GM18520 (cell line): Measurements from ENCODE around the gene APC2.

ENCODE experiments used
- ATAC-seq: cut with Tn5 transposase; IDR thresholded peaks from one replicate; pipeline ENCODE4 v1.9.1; 2021; ENCODE audit not compliant: unreplicated experiment

The APC2 gene, protein sequence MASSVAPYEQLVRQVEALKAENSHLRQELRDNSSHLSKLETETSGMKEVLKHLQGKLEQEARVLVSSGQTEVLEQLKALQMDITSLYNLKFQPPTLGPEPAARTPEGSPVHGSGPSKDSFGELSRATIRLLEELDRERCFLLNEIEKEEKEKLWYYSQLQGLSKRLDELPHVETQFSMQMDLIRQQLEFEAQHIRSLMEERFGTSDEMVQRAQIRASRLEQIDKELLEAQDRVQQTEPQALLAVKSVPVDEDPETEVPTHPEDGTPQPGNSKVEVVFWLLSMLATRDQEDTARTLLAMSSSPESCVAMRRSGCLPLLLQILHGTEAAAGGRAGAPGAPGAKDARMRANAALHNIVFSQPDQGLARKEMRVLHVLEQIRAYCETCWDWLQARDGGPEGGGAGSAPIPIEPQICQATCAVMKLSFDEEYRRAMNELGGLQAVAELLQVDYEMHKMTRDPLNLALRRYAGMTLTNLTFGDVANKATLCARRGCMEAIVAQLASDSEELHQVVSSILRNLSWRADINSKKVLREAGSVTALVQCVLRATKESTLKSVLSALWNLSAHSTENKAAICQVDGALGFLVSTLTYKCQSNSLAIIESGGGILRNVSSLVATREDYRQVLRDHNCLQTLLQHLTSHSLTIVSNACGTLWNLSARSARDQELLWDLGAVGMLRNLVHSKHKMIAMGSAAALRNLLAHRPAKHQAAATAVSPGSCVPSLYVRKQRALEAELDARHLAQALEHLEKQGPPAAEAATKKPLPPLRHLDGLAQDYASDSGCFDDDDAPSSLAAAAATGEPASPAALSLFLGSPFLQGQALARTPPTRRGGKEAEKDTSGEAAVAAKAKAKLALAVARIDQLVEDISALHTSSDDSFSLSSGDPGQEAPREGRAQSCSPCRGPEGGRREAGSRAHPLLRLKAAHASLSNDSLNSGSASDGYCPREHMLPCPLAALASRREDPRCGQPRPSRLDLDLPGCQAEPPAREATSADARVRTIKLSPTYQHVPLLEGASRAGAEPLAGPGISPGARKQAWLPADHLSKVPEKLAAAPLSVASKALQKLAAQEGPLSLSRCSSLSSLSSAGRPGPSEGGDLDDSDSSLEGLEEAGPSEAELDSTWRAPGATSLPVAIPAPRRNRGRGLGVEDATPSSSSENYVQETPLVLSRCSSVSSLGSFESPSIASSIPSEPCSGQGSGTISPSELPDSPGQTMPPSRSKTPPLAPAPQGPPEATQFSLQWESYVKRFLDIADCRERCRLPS (N-terminal part only)

DNA sequence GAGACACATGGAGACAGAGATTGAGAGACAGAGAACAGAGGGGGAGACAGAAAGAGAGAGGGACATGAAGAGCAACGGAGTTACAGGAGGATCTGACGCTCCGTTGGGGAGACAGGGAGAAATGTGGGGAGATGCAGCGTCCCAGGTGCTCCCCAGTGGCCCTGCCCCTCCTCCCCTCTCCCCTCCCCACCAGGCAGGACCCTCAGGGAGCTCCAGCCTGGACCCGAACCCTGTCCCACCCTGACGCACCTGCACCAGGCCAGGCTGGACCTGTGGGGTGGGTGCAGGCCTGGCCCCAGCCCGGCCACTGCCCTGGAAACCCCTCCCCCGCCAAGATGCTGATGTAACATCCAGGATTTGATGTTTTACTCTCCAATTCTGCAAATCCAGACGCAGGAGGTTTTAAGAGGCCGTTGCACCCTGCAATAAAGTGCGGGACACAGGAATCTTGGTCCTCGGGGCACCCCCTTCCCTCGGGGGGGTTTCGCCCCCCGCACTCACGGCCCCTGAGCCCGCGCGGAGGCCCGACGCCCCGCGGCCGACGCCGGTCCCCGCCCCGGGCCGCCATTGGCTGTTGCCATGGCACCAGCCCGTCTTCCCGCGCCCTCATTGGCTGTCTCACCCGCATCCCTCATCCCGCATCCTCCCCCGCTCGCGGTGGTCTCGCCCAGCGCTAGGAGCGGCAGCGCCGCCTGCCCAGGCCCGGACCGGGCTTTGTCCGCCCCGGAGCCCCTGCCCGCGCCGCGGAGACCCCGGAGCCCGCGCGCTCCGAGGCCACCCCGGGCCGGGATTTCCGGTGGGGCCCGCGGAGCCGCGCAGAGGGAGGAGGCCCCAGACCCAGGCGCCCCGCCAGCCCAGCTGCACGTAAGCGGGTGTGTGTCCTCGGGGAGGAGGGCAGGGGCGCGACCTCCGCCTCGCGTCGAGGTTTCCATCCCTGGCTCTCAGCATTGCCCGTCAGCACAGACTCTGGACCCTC, at the start of gene APC2:
Gene APC2, plus strand, starts transcription at position 655 of the 976 bp plus-strand sequence. CDS start 2,881 bp downstream, outside the sequence.
- ATAC-seq, result no peak

DNA sequence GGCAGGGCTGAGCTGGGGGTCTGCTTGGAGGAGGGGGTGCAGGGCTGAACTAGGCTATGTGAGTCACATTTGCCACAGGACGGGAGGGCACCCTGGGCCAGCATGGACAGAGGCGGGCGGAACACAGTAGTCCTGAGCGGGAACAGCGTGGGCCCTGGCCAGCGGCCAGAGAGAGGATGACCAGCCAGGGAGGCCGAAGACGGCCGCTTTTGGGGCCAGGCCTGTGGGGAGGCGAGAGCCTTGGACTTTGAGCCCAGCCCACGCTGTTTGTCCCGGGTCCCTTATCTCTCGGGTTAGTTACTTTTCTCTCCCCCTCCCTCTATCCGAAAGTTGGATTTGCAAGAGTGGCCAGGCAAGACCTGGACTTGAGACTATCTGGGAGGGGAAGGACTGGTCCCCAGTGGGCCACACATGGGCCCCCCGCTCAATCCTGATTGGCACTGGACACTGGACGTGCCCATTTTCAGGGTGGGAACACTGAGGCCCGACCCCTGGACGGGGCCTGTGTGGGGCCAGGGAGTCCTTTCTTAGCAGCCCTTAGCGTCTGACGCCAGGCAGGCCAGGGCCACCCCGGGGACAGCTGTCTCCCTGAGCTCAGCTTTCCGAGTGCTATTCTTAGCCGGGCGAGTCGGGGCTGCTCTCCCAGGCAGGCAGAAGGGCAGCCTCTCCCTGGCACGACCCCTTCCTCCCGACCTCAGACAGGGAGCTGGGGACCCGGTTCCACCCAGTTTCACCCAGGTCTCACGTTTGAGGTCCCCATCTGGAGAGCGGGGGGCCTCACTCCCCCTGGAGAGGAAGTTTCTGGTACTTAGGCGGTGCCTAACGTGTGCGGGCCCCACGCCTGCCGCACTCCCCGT, 49.4 kb upstream of the APC2 start:
- ATAC-seq, result no peak

DNA sequence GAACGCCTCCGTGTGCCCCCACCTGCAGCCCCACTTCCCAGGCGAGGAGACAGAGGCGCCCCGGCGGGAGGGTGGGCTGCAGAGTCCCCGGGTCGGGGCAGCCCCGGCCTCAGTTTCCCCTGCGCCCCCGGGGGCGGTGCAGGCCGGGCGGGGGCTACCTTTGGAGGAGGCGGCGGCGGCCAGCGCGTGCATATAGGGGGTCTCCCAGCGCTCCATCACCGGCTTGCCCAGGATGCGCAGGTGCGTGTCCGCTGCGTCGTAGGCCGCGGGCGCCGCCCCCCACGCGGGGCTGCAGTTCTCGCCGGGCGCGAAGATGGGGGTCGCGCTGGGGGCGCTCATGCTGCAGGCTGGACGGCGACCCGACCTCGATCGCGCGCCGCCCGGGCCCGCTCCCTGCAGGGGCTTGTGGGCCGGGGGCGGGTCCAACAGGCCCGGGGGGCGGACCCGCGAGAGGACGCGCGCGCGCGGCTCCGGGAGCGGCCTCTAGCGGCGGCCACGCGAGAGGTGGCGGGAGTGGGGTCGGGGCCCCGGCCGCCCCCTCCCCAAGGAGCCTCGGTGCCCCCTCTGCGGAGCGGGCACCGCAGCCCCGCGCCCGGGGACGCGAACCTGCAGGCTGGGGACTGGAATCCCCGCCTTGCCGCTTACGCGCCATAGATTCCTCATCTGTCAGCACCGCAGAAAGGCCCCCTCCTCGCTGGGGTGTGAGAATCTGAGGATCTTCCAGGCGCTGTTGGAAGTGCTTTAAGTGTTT, 48.6 kb upstream of the APC2 start, which contains the start of gene GAMT:
Gene GAMT, minus strand, starts transcription at position 405 of the 751 bp plus-strand sequence. Its CDS starts 66 bp downstream, at position 339.
- no peak for ATAC-seq

DNA sequence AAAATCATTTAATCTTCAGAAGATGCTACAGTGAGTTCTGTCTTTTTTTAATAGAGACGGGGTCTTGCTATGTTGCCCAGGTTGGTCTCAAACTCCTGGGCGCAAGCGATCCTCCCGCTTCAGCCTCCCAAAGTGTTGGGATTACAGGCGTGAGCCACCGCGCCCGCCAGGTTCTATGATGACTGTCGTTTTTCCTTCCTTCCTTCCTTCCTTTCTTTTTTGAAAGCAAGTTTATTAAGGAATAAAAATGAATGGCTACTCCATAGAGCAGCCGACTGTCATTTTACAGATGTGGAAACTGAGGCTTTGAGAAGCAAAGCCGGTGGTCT, 48.1 kb upstream of the APC2 start:
- no peak for ATAC-seq

DNA sequence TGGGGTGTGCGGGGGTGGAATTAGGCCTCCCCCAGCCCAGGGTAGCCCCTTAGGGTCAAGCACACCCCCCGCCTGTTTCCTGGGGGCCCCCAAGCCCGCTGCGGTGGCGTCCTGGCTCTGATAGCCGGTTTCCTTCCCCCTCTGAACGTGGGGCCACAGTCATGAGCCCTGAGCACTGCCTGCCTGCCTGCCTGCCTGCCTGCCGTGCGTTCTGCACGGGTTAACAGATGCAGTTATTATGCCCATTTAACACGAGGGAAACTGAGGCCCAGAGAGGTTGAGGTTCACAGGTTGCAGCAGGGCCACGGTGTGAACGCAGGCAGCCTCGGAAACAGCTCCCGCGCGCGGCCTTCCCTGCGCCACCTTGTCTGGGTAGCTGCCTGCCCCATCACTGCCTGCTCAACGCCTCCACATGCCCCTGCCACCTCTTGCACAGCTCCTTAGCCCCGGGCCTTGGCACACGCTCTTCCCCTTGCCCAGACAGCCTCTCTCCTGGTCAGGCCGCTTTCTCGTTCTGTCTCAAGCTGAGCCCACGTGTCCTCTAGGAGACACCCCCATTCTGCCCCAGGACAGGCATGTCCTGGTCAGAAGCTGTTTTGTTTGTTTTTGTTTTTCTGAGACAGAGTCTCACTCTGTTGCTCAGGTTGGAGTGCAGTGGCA, 47.4 kb upstream of the APC2 start:
- ATAC-seq, result no peak

DNA sequence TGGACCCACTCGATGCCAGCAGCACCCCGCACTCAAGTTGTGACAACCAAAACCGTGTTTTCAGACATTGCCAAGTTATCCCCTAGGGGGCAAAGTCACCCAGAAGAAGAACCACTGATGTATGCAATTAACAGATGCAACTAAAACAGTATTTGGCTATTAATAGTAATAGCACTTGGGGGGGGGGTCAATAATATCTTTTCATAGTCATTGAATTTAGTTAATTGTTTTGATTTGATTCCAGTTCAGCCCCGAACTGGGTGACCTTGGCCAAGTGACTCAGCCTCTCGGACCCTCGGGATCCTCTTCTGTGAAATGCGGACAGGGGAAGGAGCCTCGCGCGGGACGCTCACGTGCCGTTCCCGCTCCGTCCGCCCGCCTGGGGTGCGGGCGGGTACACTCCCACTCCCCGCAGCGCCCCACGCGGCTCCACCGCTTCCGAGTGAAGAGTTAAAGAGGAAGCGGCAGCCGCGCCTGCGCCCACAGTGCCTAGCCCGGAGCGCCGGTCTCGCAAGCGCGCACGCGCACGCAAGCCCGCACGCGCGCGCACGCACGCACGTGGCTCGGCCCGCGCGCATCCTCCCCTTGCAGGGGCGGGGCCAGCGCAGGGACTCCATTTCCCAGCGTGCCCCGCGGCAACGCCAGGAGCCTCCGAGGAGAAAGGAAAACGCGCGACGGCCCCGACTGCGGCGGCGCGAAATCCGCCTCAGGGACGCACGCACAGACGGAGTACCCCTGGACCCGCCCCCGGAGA, 43.0 kb upstream of the APC2 start:
- peak; percentile 75 for ATAC-seq

DNA sequence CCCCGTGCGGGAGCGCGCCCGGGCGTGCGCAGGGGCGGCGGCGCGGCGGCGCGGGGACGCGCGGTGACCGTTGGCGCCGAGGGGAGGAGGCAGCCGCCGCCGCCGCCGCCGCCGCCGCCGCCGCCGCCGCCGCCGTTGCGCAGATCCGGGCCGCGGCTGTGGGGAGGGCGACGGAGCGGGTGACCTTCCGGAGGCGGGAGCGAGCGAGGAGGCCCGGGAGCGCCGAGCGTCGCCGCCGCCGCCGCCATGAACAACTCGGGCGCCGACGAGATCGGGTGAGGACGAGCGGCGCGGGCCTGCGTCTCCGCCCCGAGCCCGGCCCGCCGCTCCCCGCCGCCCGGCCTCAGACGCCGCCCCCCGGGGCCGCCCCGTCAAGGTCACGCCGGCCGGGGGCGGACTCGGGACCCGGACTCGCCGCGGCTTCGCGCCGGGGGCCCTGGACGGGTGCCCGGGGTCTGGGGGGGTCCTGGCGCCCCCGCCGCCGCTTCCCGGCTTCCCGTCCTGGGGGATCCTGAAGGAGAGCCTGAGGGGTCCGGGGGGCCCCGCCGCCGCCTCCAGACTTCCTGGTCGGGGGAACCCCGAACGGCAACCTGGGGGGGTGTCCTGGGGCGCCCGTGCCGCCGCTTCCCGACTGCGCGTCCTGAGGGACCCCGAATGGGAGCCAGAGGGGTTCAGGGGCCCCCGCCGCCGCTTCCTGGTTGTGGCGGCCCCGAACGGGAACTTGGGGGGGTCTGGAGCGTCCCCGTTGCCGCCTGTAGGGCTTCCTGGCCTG, 42.2 kb upstream of the APC2 start, which contains the start of gene DAZAP1:
Gene DAZAP1, plus strand, starts transcription at position 59 of the 772 bp plus-strand sequence. Its CDS starts 188 bp downstream, at position 247.
- no peak for ATAC-seq

DNA sequence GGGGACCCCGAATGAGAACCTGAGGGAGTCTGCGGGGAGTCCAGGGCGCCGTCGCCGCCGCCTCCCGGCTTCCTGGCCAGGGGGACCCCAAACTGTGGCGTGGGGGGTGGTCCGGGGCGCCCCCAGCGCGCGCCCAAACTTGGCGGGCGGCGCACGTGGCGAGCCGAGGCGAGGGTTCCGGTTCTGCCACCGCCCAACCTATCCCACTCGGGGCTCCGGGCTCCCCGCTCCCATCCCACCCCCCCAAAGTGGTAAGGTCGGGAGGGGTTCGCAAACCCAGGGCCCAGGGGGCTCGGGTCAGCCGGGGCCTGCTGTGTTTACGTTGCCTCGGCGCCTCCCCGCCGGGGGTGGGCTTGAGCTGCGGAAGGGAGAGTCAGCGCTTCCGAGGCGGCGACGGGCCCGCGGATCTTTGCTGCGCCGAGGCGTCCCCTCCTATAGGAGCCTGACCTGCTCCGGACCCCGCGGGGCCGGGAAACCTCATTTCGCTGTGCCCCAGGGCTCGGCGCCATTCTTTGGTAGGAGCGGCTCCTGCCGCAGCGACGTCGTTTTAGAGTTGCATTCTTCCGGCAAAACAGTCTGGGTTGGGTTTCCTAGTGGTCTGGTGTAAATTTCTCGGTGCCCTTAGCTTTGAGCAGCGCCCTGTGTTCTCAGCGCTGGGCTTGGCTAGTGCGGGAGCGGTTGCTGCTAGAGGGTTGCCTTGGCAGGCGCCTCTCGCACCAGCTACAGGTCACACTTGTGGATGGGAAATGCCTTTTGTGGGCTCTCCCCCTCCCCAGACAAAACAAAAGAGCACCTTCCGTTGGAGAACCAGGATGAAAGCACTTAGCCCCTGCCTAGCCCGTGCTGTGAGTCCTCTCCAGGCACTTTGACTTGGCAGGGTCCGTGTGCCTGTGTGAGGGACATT, 41.4 kb upstream of the APC2 start:
- ATAC-seq, result no peak

DNA sequence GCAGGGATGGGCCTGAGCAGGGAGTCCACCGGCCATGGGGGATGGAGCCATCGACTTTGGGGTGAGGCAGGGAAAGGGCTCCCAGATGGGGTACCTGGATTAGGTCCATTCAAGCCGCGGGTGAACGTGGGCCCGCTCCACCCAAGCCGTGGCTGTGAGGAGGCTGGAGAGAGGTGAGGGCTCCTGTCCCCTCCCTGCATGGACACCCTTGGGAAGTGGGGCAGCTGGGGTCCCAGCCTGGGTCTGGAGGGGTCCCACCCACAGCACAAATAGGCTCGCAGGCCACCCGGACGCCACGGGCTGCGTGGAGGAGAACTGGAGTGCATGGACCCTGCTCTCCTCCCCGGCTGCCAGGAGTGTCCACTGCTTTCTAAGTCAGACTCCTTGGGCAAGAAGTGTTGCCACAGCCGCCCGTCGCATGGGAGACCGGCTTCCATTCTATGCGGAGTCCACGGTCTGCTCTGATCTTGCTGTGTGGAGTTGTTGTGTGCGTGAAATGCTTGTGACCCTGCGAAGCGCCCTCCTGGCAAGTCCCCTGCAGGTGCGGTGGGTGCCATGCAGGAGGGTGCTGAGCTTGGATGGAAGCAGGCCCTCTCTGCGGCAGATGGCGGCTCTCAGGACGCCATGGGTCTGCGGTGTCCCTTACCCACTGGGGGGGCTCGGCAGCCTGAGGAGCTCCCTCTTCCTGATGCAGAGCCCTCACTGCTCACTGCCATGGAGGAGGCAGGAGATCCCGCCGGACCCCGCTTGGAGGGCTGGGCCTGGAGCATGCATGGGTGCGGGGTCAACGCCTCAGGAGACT, 40.5 kb upstream of the APC2 start:
- ATAC-seq, result no peak

DNA sequence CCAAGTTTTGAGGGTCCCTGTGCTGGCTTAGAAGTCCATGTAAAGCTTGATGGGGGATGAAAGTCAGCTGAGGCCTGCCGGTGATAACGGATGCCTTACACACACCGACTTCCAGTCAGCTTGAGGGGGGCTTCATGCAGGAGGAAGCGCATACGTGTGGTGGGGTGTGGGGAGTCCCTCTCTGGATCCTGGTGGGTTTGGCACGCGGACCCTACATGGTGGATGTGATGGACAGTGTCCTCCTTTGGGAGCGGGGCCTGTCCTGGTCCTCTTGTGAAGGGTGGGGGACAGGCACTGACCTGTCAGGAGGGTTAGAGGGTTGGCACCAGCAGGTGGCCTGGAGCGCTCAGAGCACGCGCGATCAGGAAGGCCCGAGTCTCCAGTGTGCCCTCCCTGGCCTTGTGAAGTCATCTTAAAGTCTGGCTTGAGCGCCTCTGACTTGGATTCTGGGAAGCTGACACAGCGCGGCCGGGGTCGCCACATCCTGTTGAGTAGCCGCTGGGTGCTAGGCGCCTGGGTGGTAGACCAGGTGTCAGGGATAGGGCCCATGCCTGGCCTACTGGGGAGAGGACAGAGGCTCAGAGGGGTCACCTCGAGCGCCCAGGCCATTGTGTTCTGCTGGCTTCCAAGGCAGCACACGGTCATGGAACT, 39.7 kb upstream of the APC2 start:
- no peak for ATAC-seq

DNA sequence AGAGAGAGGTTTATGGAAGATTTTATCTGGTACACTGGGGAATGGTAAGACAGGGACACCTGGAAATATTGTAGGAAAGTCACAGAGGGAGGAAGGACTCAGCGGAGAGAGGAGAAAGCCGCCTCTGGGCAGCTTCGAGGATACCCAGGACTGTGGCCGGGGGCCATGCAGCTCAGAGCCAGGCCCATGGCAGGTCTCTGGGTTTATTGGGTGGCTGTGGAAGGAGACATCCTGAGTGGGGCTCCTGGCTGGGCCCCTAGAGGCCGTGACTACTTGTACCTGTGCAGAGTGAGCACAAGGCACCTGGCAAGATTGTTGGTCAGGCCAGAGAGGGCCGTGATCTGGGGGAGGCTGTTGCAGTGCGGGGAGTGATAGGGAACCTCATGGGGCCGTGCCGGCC, 39.1 kb upstream of the APC2 start:
- no peak for ATAC-seq

DNA sequence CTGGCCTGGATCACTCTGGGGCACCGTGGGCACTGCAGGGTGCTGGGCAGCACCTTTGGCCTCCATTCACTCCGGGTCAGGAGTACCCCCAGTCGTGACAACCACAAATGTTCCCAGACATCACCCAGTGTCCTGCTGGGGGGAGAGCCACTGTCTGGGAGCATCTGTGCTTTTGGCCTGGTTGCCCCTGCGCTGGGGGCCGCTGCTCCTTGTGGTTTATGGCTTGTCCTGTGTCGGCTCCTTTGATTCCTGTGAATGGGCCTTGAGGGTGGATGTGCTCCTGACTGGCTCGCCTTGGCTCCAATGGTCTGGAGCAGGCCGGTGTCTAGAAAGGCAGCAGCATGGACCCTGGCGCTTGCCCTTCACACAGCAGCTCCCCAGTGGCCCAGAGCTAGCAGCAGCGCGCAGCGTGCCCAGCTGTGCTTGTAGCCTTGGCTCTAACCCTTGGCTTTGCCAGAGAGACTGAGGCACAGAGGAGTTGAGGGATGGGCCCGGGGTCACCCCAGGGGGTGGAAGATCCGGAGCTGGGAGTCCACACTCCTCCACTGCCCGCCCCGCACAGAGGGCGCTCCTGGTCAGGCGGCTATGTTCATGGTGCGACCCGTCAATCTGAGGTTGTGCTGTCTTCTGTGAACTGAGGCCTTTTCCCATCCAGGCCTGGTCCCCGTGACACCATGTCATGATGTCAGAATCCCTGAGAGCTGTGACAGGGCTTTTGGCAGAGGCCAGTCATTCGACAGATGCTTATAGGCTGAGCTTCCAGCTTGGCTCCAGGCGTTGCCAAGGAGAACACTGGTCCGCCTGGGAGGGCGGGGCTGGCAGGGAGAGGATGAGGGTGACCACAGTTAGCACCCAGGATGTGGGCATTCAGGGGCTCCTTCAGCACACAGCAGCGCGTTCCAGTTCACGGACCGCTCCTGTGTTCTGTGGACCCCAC, 38.4 kb upstream of the APC2 start:
- no peak for ATAC-seq
